CD14-positive monocyte (primary cell): ENCODE measurements around the gene EYS. TPM values are rescaled to one million over a fixed set of nuclear protein-coding genes. Genes with fewer than 3 reads are reported as not detected.

Experiments used
- DNase-seq, 3 donors: peaks; one replicate each; pipeline ENCODE4 v3.0.0-alpha.2; 2011 to 2022
- H2AFZ ChIP-seq: 2 replicates; pipeline ENCODE4 v1.6.0; 2012; ENCODE audit warnings: mild to moderate bottlenecking, low read depth, low read length, inconsistent platforms; ENCODE audit not compliant: insufficient read depth, poor library complexity, severe bottlenecking
- H3K27ac ChIP-seq, 2 donors: 1 replicate in 1 of 2; 2 replicates in 1 of 2; pipeline ENCODE4 v1.5.1; 2012 to 2013; ENCODE audit warnings: low read length in 2 of 2, control low read depth in 1 of 2, inconsistent platforms in 1 of 2, low read depth in 1 of 2, mild to moderate bottlenecking in 1 of 2
- H3K27me3 ChIP-seq, 2 donors: one replicate each; pipeline versions ENCODE4 v1.6.0 to v1.6.1; 2011 to 2013; ENCODE audit warnings: low read length in 2 of 2; ENCODE audit not compliant: control insufficient read depth in 2 of 2, insufficient read depth in 2 of 2
- H3K36me3 ChIP-seq, 2 donors: replicated peaks in 1 of 2; 1 replicate in 1 of 2; 2 replicates in 1 of 2; pipeline versions ENCODE4 v1.5.1 to v1.6.1; 2012 to 2013; ENCODE audit warnings: low read length in 2 of 2, control low read depth in 1 of 2, inconsistent platforms in 1 of 2, mild to moderate bottlenecking in 1 of 2; ENCODE audit not compliant: insufficient read depth in 2 of 2, control insufficient read depth in 1 of 2
- H3K4me1 ChIP-seq, 2 donors: 1 replicate in 1 of 2; 2 replicates in 1 of 2; pipeline versions ENCODE4 v1.5.1 to v1.6.1; 2012 to 2013; ENCODE audit warnings: low read length in 2 of 2, control low read depth in 1 of 2, inconsistent platforms in 1 of 2, mild to moderate bottlenecking in 1 of 2, moderate library complexity in 1 of 2; ENCODE audit not compliant: insufficient read depth in 2 of 2, control insufficient read depth in 1 of 2
- H3K4me2 ChIP-seq: replicated peaks from 2 replicates; pipeline ENCODE3; 2012; ENCODE audit warnings: low read length, moderate library complexity, mild to moderate bottlenecking; ENCODE audit not compliant: poor library complexity, severe bottlenecking; ENCODE audit errors: extremely low read depth
- H3K4me3 ChIP-seq, 3 experiments: fragments of 200-600 bp in 1 of 3; sonication (generic) in 1 of 3; replicated peaks in 1 of 3; 1 replicate in 2 of 3; 2 replicates in 1 of 3; pipeline ENCODE4 v1.5.1; 2011 to 2013; ENCODE audit warnings: low read length in 3 of 3, mild to moderate bottlenecking in 3 of 3, control low read depth in 2 of 3, low read depth in 2 of 3, inconsistent platforms in 1 of 3, moderate library complexity in 1 of 3
- H3K79me2 ChIP-seq: 2 replicates; pipeline ENCODE4 v1.6.0; 2012; ENCODE audit warnings: mild to moderate bottlenecking, control low read depth, inconsistent platforms, low read length, moderate library complexity; ENCODE audit not compliant: insufficient read depth
- H3K9ac ChIP-seq: 2 replicates; pipeline ENCODE4 v1.6.0; 2017; ENCODE audit warnings: low read length, mild to moderate bottlenecking; ENCODE audit not compliant: insufficient read depth, poor library complexity, severe bottlenecking
- H3K9me3 ChIP-seq, 2 donors: replicated peaks in 1 of 2; 1 replicate in 1 of 2; 2 replicates in 1 of 2; pipeline versions ENCODE4 v1.5.1 to v1.6.1; 2012 to 2013; ENCODE audit warnings: low read length in 2 of 2, control low read depth in 1 of 2; ENCODE audit not compliant: control insufficient read depth in 1 of 2, insufficient read depth in 1 of 2
- H4K20me1 ChIP-seq: 2 replicates; pipeline ENCODE4 v1.6.0; 2012; ENCODE audit warnings: mild to moderate bottlenecking, low read length, control low read depth, moderate library complexity; ENCODE audit not compliant: insufficient read depth
- H3K27ac Mint-ChIP-seq, 7 donors: one replicate each; pipeline ENCODE4 v1.8.0; 2020; ENCODE audit warnings: mild to moderate bottlenecking in 7 of 7, mixed read lengths in 7 of 7, moderate library complexity in 6 of 7, inconsistent platforms in 2 of 7
- H3K27me3 Mint-ChIP-seq, 3 donors: one replicate each; pipeline ENCODE4 v1.8.0; 2021 to 2022; ENCODE audit warnings: low read depth in 3 of 3, mild to moderate bottlenecking in 3 of 3, mixed read lengths in 3 of 3, moderate library complexity in 3 of 3, inconsistent platforms in 1 of 3
- H3K36me3 Mint-ChIP-seq, 2 donors: one replicate each; pipeline ENCODE4 v1.8.0; 2020; ENCODE audit warnings: mixed read lengths in 2 of 2, inconsistent platforms in 1 of 2, mild to moderate bottlenecking in 1 of 2
- H3K4me1 Mint-ChIP-seq: one replicate; pipeline ENCODE4 v1.8.0; 2020; ENCODE audit warnings: mild to moderate bottlenecking, mixed read lengths
- H3K4me3 Mint-ChIP-seq, 2 donors: one replicate each; pipeline ENCODE4 v1.8.0; 2020; ENCODE audit warnings: mild to moderate bottlenecking in 2 of 2, mixed read lengths in 2 of 2, moderate library complexity in 1 of 2
- H3K9me3 Mint-ChIP-seq, 7 donors: one replicate each; pipeline ENCODE4 v1.8.0; 2020 to 2022; ENCODE audit warnings: mixed read lengths in 7 of 7, mild to moderate bottlenecking in 6 of 7, moderate library complexity in 6 of 7, inconsistent platforms in 2 of 7
- WGBS: methylation state at CpG from one replicate; pipeline ENCODE4 v1.1.5; 2013; ENCODE audit warnings: missing lambda C conversion rate; ENCODE audit not compliant: insufficient coverage; 5-methylcytosine and 5-hydroxymethylcytosine counted together
- intact Hi-C, 2 donors: fragments of 100-400 bp; cut with micrococcal nuclease; formaldehyde crosslinking; loops; one replicate each; pipeline versions ENCODE4 v1.15.0 to v1.15.1; 2023
- polyA plus RNA-seq, 3 donors: library from polyadenylated mRNA; depleted of rRNA in 1 of 3; unstranded in 2 of 3; stranded (reverse) in 1 of 3; fragments of 300-500 nt in 2 of 3; fragments of >200 nt in 1 of 3; fragmentation: Illumina TruSeq in 2 of 3; gene quantifications; 1 replicate in 2 of 3; 2 replicates in 1 of 3; pipeline ENCODE4 v1.2.3, GENCODE V29; 2012 to 2021
- TF ChIP-seq, protein P1 (sequence below): fragments of 200-600 bp; IDR thresholded peaks from one replicate; pipeline ENCODE4 v1.8.0; 2022; ENCODE audit warnings: antibody characterized with exemption, mild to moderate bottlenecking

EYS gene
- polyA plus RNA-seq, 3 donors = 0.01 to 0.03 TPM; not detected in 1

DNA sequence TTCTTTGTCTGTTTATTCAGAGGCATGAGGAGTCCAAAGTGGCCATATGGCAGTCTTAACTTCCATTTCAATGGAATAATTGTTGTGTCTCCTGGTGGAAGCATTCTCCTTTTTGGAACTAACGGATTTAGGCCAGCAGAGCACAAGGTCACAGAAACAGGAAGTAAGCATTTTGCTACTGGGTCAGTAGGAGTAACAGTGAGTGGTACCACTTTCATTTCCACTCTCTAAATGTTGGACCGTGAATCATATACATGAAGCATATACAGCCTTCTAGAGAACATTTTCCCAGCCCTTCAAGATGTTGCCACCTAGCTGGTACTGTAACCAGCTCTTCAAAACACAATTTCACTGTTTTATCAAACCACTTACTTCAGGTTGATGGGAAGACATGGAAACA, 182.8 kb downstream of the EYS start:
- H3K4me1 ChIP-seq = no peaks in the 10 kb centered on the region
- Mint-ChIP-seq H3K36me3 (no peaks in the 10 kb centered on the region), H3K27me3 (no peaks in the 10 kb centered on the region), H3K9me3 (peaks cover 0 to 12% (median 5%) of the 10 kb centered on the region in 7 donors), H3K27ac (no peak overlapping the region), H3K4me3 (no peak overlapping the region), H3K4me1 (no peaks in the 10 kb centered on the region)
- intact Hi-C loops = no loop called here
- H3K4me3 ChIP-seq = no peak overlapping the region
- no peaks in the 10 kb centered on the region for H3K27me3 ChIP-seq
- H3K9me3 ChIP-seq = peaks cover 0 to 3% of the 10 kb centered on the region in 2 donors
- H3K9ac ChIP-seq = no peak overlapping the region
- DNase-seq = no peak
- no peak overlapping the region for H3K4me2 ChIP-seq
- 60% methylated on average over 1 of the region's 2 CpGs for WGBS
- no peak overlapping the region for H2AFZ ChIP-seq
- TF ChIP-seq, protein P1, sequence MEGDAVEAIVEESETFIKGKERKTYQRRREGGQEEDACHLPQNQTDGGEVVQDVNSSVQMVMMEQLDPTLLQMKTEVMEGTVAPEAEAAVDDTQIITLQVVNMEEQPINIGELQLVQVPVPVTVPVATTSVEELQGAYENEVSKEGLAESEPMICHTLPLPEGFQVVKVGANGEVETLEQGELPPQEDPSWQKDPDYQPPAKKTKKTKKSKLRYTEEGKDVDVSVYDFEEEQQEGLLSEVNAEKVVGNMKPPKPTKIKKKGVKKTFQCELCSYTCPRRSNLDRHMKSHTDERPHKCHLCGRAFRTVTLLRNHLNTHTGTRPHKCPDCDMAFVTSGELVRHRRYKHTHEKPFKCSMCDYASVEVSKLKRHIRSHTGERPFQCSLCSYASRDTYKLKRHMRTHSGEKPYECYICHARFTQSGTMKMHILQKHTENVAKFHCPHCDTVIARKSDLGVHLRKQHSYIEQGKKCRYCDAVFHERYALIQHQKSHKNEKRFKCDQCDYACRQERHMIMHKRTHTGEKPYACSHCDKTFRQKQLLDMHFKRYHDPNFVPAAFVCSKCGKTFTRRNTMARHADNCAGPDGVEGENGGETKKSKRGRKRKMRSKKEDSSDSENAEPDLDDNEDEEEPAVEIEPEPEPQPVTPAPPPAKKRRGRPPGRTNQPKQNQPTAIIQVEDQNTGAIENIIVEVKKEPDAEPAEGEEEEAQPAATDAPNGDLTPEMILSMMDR = no peak
- no peaks in the 10 kb centered on the region for H4K20me1 ChIP-seq
- H3K27ac ChIP-seq = no peak overlapping the region
- no peaks in the 10 kb centered on the region for H3K36me3 ChIP-seq
- no peaks in the 10 kb centered on the region for H3K79me2 ChIP-seq

GRCh38 chr6:65505736-65506135, 201.3 kb downstream of the EYS start:
- Histone ChIP-seq H3K9ac (no peak overlapping the region), H4K20me1 (no peaks in the 10 kb centered on the region), H2AFZ (no peak overlapping the region), H3K79me2 (no peaks in the 10 kb centered on the region), H3K4me1 (no peaks in the 10 kb centered on the region), H3K9me3 (peaks cover 0 to 3% of the 10 kb centered on the region in 2 donors), H3K27me3 (no peaks in the 10 kb centered on the region), H3K4me2 (no peak overlapping the region), H3K27ac (no peak overlapping the region), H3K36me3 (no peaks in the 10 kb centered on the region), H3K4me3 (no peak overlapping the region)
- TF ChIP-seq, protein P1 = no peak
- no peak for DNase-seq
- Mint-ChIP-seq H3K9me3 (peaks cover 0 to 9% (median 3%) of the 10 kb centered on the region in 7 donors), H3K4me3 (no peak overlapping the region), H3K36me3 (no peaks in the 10 kb centered on the region), H3K27ac (no peak overlapping the region), H3K4me1 (no peaks in the 10 kb centered on the region), H3K27me3 (no peaks in the 10 kb centered on the region)
- intact Hi-C loops = no loop called here
- no CpG with 5 or more reads among the region's 4 CpGs for WGBS
